Lower lobe of right lung (tissue), 2 donors: ENCODE results near the gene SNX15. TPM values are rescaled to one million over a fixed set of nuclear protein-coding genes. Genes with fewer than 3 reads are reported as not detected.
A peak's percentile ranks its signal among the peaks of the same experiment; 100 is the strongest.

Experiments used
- ATAC-seq, 2 donors: fragments of 200-7000 bp; cut with Tn5 transposase; one replicate each; pipeline ENCODE4 v1.9.1; 2020 to 2022; ENCODE audit warnings: mild to moderate bottlenecking in 2 of 2, moderate library complexity in 2 of 2
- DNase-seq: peaks from one replicate; pipeline ENCODE4 v3.0.0-alpha.2; 2020
- H3K27ac ChIP-seq: fragments of 200-600 bp; one replicate; pipeline ENCODE4 v1.8.0; 2022
- H3K27me3 ChIP-seq: fragments of 200-600 bp; one replicate; pipeline ENCODE4 v1.8.0; 2022; ENCODE audit warnings: low read depth
- H3K36me3 ChIP-seq: fragments of 200-600 bp; one replicate; pipeline ENCODE4 v1.8.0; 2022; ENCODE audit warnings: mild to moderate bottlenecking
- H3K4me1 ChIP-seq: fragments of 200-600 bp; one replicate; pipeline ENCODE4 v1.8.0; 2022
- H3K4me3 ChIP-seq: fragments of 200-600 bp; one replicate; pipeline ENCODE4 v1.8.0; 2022; ENCODE audit warnings: mild to moderate bottlenecking
- H3K9me3 ChIP-seq: fragments of 200-600 bp; one replicate; pipeline ENCODE4 v1.8.0; 2022
- CTCF ChIP-seq: fragments of 200-600 bp; IDR thresholded peaks from one replicate; pipeline ENCODE4 v1.8.0; 2022; ENCODE audit warnings: antibody characterized with exemption, mild to moderate bottlenecking
- intact Hi-C: fragments of 100-400 bp; cut with DNase I; formaldehyde crosslinking; loops from one replicate; pipeline ENCODE4 v1.11.0; 2022
- total RNA-seq: library from RNA; stranded (reverse); fragmentation: NEBNext Ultra II Directional; extraction: Animal tissue kit (Norgen Biotek cat#: 25700); gene quantifications from one replicate; pipeline ENCODE4 v1.2.1, GENCODE V29; 2021
- donor health status: DM: no; HTN: yes; CAD: no; lungs with severe emphysema.

Gene SNX15
- total RNA-seq, 1 donor from 2014 or later = 25.4 TPM

GRCh38 chr11:65042891-65043290, 15.7 kb downstream of the SNX15 start:
- no peak for TF ChIP-seq CTCF
- no peak overlapping the region for H3K4me3 ChIP-seq
- ATAC-seq = no peak

GRCh38 chr11:65043881-65044501, 16.8 kb downstream of the SNX15 start:
- Histone ChIP-seq H3K36me3 (peaks cover 29% of the 10 kb centered on the region), H3K9me3 (no peaks in the 10 kb centered on the region), H3K27me3 (no peaks in the 10 kb centered on the region), H3K27ac (no peak overlapping the region), H3K4me1 (peaks cover 53% of the 10 kb centered on the region), H3K4me3 (no peak overlapping the region)
- no peak for TF ChIP-seq CTCF
- ATAC-seq (peak; percentile 26 to 62), DNase-seq (peak; percentile 81)
- intact Hi-C loops = no loop called here

More at GRCh38 chr11:65042891-65043290, 15.7 kb downstream of the SNX15 start:
- intact Hi-C loops = no loop called here
- no peaks in the 10 kb centered on the region for H3K27me3 ChIP-seq
- H3K27ac ChIP-seq = no peak overlapping the region
- no peaks in the 10 kb centered on the region for H3K9me3 ChIP-seq
- H3K36me3 ChIP-seq = peaks cover 38% of the 10 kb centered on the region
- DNase-seq = no peak
- H3K4me1 ChIP-seq = peaks cover 48% of the 10 kb centered on the region

GRCh38 chr11:65045061-65045460, 17.8 kb downstream of the SNX15 start:
- Histone ChIP-seq H3K27ac (no peak overlapping the region), H3K27me3 (no peaks in the 10 kb centered on the region), H3K4me3 (no peak overlapping the region), H3K4me1 (peaks cover 52% of the 10 kb centered on the region), H3K9me3 (no peaks in the 10 kb centered on the region), H3K36me3 (peaks cover 24% of the 10 kb centered on the region)
- no peak for TF ChIP-seq CTCF
- no peak for ATAC-seq
- intact Hi-C loops = no loop called here
- no peak for DNase-seq

GRCh38 chr11:65045728-65046127, 18.5 kb downstream of the SNX15 start:
- H3K27me3 ChIP-seq = no peaks in the 10 kb centered on the region
- no peak overlapping the region for H3K4me3 ChIP-seq
- DNase-seq = no peak
- H3K9me3 ChIP-seq = no peaks in the 10 kb centered on the region
- no peak overlapping the region for H3K27ac ChIP-seq
- peaks cover 46% of the 10 kb centered on the region for H3K4me1 ChIP-seq
- peaks cover 24% of the 10 kb centered on the region for H3K36me3 ChIP-seq
- TF ChIP-seq CTCF = no peak
- intact Hi-C loops = no loop called here
- no peak for ATAC-seq

GRCh38 chr11:65047581-65048422, 20.6 kb downstream of the SNX15 start:
- peak overlapping the region; percentile 61 for H3K4me3 ChIP-seq
- H3K9me3 ChIP-seq = no peaks in the 10 kb centered on the region
- TF ChIP-seq CTCF = no peak
- peaks cover 24% of the 10 kb centered on the region for H3K36me3 ChIP-seq
- peaks cover 34% of the 10 kb centered on the region for H3K4me1 ChIP-seq
- no peaks in the 10 kb centered on the region for H3K27me3 ChIP-seq
- ATAC-seq (peak; percentile 6 to 48), DNase-seq (peak; percentile 59)
- intact Hi-C loops = no loop called here
- H3K27ac ChIP-seq = peak overlapping the region; percentile 58
